OCI-LY1 (cell line): Measurements from ENCODE around the gene RALB.

Source experiments
- H2AFZ ChIP-seq: fragments of 200-600 bp; sonication (generic), shearing (Covaris generic); 2 replicates; pipeline ENCODE4 v1.6.0; 2014; ENCODE audit warnings: antibody characterized with exemption, mild to moderate bottlenecking, low read length
- H3F3A ChIP-seq: fragments of 200-600 bp; sonication (generic), shearing (Covaris generic); 2 replicates; pipeline ENCODE4 v1.6.0; 2014; ENCODE audit warnings: mild to moderate bottlenecking, antibody characterized with exemption, low read length, moderate library complexity; ENCODE audit not compliant: insufficient read depth
- H3K27ac ChIP-seq: fragments of 200-600 bp; sonication (generic); 2 replicates; pipeline ENCODE4 v1.5.1; 2014; ENCODE audit warnings: low read length, mixed run types, mild to moderate bottlenecking, low read depth; ENCODE audit not compliant: poor library complexity, severe bottlenecking
- H3K27me3 ChIP-seq: fragments of 200-600 bp; sonication (generic); 2 replicates; pipeline ENCODE4 v1.6.0; 2014; ENCODE audit warnings: antibody characterized with exemption, mild to moderate bottlenecking, low read length, moderate library complexity; ENCODE audit not compliant: insufficient read depth
- H3K36me3 ChIP-seq: fragments of 200-600 bp; sonication (generic); 2 replicates; pipeline ENCODE4 v1.6.1; 2014; ENCODE audit warnings: mild to moderate bottlenecking, antibody characterized with exemption, low read length, moderate library complexity, mixed read lengths; ENCODE audit not compliant: insufficient read depth
- H3K4me1 ChIP-seq: fragments of 200-600 bp; sonication (generic); 2 replicates; pipeline ENCODE4 v1.5.1; 2014; ENCODE audit warnings: mild to moderate bottlenecking, low read length, moderate library complexity; ENCODE audit not compliant: insufficient read depth, severe bottlenecking
- H3K4me2 ChIP-seq: fragments of 200-600 bp; sonication (generic), shearing (Covaris generic); 2 replicates; pipeline ENCODE4 v1.6.1; 2014; ENCODE audit warnings: low read length
- H3K4me3 ChIP-seq: fragments of 200-600 bp; sonication (generic); 2 replicates; pipeline ENCODE4 v1.5.1; 2014; ENCODE audit warnings: low read length, low read depth, mild to moderate bottlenecking, mixed read lengths; ENCODE audit not compliant: poor library complexity, severe bottlenecking
- H3K79me2 ChIP-seq: fragments of 200-600 bp; shearing (Covaris generic); 2 replicates; pipeline ENCODE4 v1.6.1; 2016; ENCODE audit warnings: mixed run types, low read length, mixed read lengths; ENCODE audit not compliant: insufficient read depth
- H3K9ac ChIP-seq: fragments of 200-600 bp; sonication (generic), shearing (Covaris generic); 2 replicates; pipeline ENCODE4 v1.6.1; 2014; ENCODE audit warnings: mild to moderate bottlenecking, low read length, mixed read lengths
- H3K9me2 ChIP-seq: fragments of 200-600 bp; sonication (generic), shearing (Covaris generic); 2 replicates; pipeline ENCODE4 v1.6.1; 2014; ENCODE audit warnings: low read depth, mild to moderate bottlenecking, low read length, mixed read lengths
- H3K9me3 ChIP-seq: fragments of 200-600 bp; shearing (Covaris generic); 2 replicates; pipeline ENCODE4 v1.6.1; 2014; ENCODE audit warnings: low read length, mixed read lengths
- H4K20me1 ChIP-seq: fragments of 200-600 bp; sonication (generic), shearing (Covaris generic); 2 replicates; pipeline ENCODE4 v1.6.0; 2016; ENCODE audit warnings: mild to moderate bottlenecking, low read length; ENCODE audit not compliant: insufficient read depth
- EZH2 ChIP-seq: fragments of 200-600 bp; sonication (generic), shearing (Covaris generic); IDR thresholded peaks from 2 replicates; pipeline ENCODE4 v1.8.0; 2017; ENCODE audit warnings: borderline replicate concordance, mixed run types, mild to moderate bottlenecking, antibody characterized with exemption, low read length, moderate library complexity, mixed read lengths
- TF ChIP-seq, protein P1 (sequence below): fragments of 200-600 bp; sonication (generic), shearing (Covaris generic); IDR thresholded peaks from 2 replicates; pipeline ENCODE4 v1.5.1; 2017; ENCODE audit warnings: mild to moderate bottlenecking, antibody characterized with exemption, low read length, moderate library complexity, mixed read lengths

The RALB gene

GRCh38 chr2:120312860-120313694 is 60.4 kb downstream of the RALB start:
- Histone ChIP-seq H3K9ac (peak overlapping the region; percentile 31; the same call in 1 of the 2 replicates), H3K79me2 (no peaks in the 10 kb centered on the region), H3K4me3 (peak overlapping the region; percentile 19), H3K36me3 (no peaks in the 10 kb centered on the region), H3F3A (peaks cover 5% of the 10 kb centered on the region; the same call in 1 of the 2 replicates), H3K9me2 (no peaks in the 10 kb centered on the region), H3K27ac (peak overlapping the region; percentile 95), H3K4me2 (peak overlapping the region; percentile 40), H3K9me3 (no peaks in the 10 kb centered on the region), H3K27me3 (no peaks in the 10 kb centered on the region), H2AFZ (no peak overlapping the region), H3K4me1 (peaks cover 53% of the 10 kb centered on the region), H4K20me1 (no peaks in the 10 kb centered on the region)
- TF ChIP-seq, protein P1, sequence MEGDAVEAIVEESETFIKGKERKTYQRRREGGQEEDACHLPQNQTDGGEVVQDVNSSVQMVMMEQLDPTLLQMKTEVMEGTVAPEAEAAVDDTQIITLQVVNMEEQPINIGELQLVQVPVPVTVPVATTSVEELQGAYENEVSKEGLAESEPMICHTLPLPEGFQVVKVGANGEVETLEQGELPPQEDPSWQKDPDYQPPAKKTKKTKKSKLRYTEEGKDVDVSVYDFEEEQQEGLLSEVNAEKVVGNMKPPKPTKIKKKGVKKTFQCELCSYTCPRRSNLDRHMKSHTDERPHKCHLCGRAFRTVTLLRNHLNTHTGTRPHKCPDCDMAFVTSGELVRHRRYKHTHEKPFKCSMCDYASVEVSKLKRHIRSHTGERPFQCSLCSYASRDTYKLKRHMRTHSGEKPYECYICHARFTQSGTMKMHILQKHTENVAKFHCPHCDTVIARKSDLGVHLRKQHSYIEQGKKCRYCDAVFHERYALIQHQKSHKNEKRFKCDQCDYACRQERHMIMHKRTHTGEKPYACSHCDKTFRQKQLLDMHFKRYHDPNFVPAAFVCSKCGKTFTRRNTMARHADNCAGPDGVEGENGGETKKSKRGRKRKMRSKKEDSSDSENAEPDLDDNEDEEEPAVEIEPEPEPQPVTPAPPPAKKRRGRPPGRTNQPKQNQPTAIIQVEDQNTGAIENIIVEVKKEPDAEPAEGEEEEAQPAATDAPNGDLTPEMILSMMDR: peak; percentile 96
- no peak for TF ChIP-seq EZH2

- Histone ChIP-seq H3F3A (peaks cover 5% of the 10 kb centered on the region; the same call in 1 of the 2 replicates), H3K9me2 (no peaks in the 10 kb centered on the region), H3K27ac (no peak overlapping the region), H3K79me2 (no peaks in the 10 kb centered on the region), H3K27me3 (no peaks in the 10 kb centered on the region), H3K36me3 (no peaks in the 10 kb centered on the region), H2AFZ (no peak overlapping the region), H3K4me1 (peaks cover 44% of the 10 kb centered on the region), H3K4me3 (no peak overlapping the region), H3K4me2 (no peak overlapping the region; the same call in 1 of the 2 replicates), H3K9me3 (no peaks in the 10 kb centered on the region), H4K20me1 (no peaks in the 10 kb centered on the region), H3K9ac (no peak overlapping the region)
- no peak for TF ChIP-seq EZH2
- TF ChIP-seq, protein P1: no peak
Measured at GRCh38 chr2:120313695-120314615, 61.3 kb downstream of the RALB start.

DNA sequence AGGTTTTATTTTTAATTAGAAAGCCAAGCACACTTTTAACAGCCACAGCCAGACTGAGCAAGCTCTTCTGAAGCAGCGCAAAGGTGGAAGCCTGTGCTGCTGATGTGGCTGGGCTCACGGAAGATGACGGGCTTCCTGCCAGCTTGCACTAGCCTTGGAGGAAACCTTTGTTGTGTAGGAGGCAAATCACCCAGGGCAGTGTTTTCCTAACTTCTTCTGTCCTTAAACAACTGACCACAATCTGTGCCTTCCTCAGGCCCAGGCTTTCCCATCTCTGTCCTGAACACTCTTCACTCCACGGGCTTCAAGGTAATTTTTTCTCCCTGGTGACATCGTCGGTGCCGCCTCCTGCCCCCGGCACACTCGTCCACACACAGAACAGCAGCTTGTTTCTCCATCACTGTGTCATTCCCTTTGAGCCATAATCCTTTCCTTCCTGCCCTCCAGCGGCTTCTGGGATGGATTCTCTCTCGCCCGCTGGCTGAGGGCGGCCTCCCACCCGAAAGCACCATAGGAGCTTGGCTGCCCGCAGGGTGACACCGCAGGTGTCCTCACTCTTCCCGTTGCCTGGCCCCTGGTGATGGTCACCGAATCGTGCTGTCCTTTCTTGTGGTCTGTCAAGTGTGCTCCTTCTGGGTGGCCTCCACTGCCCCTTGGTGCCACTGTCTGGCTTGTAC is 62.2 kb downstream of the RALB start:
- H3K9me2 ChIP-seq: no peaks in the 10 kb centered on the region
- peaks cover 35% of the 10 kb centered on the region for H3K4me1 ChIP-seq
- no peak overlapping the region for H3K4me3 ChIP-seq
- TF ChIP-seq, protein P1: no peak
- TF ChIP-seq EZH2: no peak
- H3K27ac ChIP-seq: no peak overlapping the region
- H3K79me2 ChIP-seq: no peaks in the 10 kb centered on the region
- H3K27me3 ChIP-seq: no peaks in the 10 kb centered on the region
- H2AFZ ChIP-seq: no peak overlapping the region
- H4K20me1 ChIP-seq: no peaks in the 10 kb centered on the region
- no peaks in the 10 kb centered on the region for H3K36me3 ChIP-seq
- no peaks in the 10 kb centered on the region for H3K9me3 ChIP-seq
- no peak overlapping the region for H3K9ac ChIP-seq
- no peak overlapping the region for H3K4me2 ChIP-seq
- H3F3A ChIP-seq: no peaks in the 10 kb centered on the region; the same call in 1 of the 2 replicates
